ENCODE measurements around the gene MED13L.

DNA sequence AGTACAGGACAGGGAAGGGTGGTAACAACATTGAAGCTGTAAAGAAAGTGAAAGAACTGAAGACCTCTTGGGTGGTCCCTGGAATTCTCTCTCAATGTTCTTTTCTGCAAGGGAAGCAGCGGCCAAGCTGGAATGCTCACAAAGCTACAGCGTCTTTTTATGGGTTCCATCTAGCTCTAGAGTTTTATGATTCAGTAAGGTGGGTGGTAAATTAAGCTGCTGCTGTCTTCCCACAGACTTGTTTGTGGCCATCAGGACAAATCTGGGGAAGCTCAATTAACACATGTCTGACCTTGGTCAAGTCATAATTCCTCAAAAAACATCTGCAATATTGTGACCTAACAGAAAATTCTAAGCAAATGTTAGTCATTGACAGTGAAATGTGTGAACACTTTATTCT lies 139.1 kb downstream of the MED13L start:
- TF ChIP-seq EP300 (IDR thresholded peaks at IDR 0.05) (no peak), POLR2A (IDR thresholded peaks at IDR 0.05) (no peak)
- TF ChIP-seq, protein P1, sequence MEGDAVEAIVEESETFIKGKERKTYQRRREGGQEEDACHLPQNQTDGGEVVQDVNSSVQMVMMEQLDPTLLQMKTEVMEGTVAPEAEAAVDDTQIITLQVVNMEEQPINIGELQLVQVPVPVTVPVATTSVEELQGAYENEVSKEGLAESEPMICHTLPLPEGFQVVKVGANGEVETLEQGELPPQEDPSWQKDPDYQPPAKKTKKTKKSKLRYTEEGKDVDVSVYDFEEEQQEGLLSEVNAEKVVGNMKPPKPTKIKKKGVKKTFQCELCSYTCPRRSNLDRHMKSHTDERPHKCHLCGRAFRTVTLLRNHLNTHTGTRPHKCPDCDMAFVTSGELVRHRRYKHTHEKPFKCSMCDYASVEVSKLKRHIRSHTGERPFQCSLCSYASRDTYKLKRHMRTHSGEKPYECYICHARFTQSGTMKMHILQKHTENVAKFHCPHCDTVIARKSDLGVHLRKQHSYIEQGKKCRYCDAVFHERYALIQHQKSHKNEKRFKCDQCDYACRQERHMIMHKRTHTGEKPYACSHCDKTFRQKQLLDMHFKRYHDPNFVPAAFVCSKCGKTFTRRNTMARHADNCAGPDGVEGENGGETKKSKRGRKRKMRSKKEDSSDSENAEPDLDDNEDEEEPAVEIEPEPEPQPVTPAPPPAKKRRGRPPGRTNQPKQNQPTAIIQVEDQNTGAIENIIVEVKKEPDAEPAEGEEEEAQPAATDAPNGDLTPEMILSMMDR (IDR thresholded peaks at IDR 0.05), result no peak
